ENCODE measurements around the gene S100A5. TPM values are rescaled to one million over a fixed set of nuclear protein-coding genes. Genes with fewer than 3 reads are reported as not detected.

The S100A5 gene
- total and polyA plus RNA-seq, 9 of the 15 experiments (the other 6 are each of a cell fraction or from before 2014, with no cell fraction given), result 0.56 to 1.4 (median 0.64) TPM; not detected in 5

GRCh38 chr1:153566414-153567371, 26.0 kb upstream of the S100A5 start (continued):
- no peak for TF ChIP-seq MYBL2 (IDR thresholded peaks at IDR 0.05; ENCODE audit: low read depth)
- no peak for TF ChIP-seq MYBL2 (CRISPR knock-in tag; IDR thresholded peaks at IDR 0.05; ENCODE audit: borderline replicate concordance)
- TF ChIP-seq ZNF449 (CRISPR knock-in tag; IDR thresholded peaks at IDR 0.05), result 0 out of 2 replicates have a peak, but pooled peaks have one; percentile 51
- TF ChIP-seq ZNF140 (CRISPR knock-in tag; IDR thresholded peaks at IDR 0.05), result no peak
- no peak for TF ChIP-seq NUFIP1 (IDR thresholded peaks at IDR 0.05; ENCODE audit: partially characterized antibody)
- TF ChIP-seq ZBTB17 (CRISPR knock-in tag; IDR thresholded peaks at IDR 0.05), result peak; percentile 76
- peak; percentile 37; the same call in 1 of the 2 replicates for TF ChIP-seq SP1 (CRISPR knock-in tag; IDR thresholded peaks at IDR 0.05)
- TF ChIP-seq ETV5 (CRISPR knock-in tag; IDR thresholded peaks at IDR 0.05; ENCODE audit: low read depth), result peak; percentile 81
- TF ChIP-seq ID3 (CRISPR knock-in tag; IDR thresholded peaks at IDR 0.05), result no peak
- TF ChIP-seq ID3 (tag; IDR thresholded peaks at IDR 0.05), result no peak
- peak; percentile 52; the same call in 1 of the 2 replicates for TF ChIP-seq HNRNPL (IDR thresholded peaks at IDR 0.05; ENCODE audit: low read depth, low read length)
- TF ChIP-seq KDM1A (IDR thresholded peaks at IDR 0.05), result peak in 1 of 2 experiments; percentile 77; a peak in 3 of 4 replicates
- TF ChIP-seq ZFP1 (CRISPR knock-in tag; IDR thresholded peaks at IDR 0.05), result no peak
- TF ChIP-seq ZSCAN32 (CRISPR knock-in tag; IDR thresholded peaks at IDR 0.05), result no peak; the same call in 1 of the 2 replicates
- TF ChIP-seq ZNF589 (CRISPR knock-in tag; IDR thresholded peaks at IDR 0.05; ENCODE audit: low read depth), result peak; percentile 87
- TF ChIP-seq ZNF436 (CRISPR knock-in tag; IDR thresholded peaks at IDR 0.05), result no peak
- TF ChIP-seq CGGBP1 (CRISPR knock-in tag; IDR thresholded peaks at IDR 0.05), result no peak
- no peak for TF ChIP-seq ZNF253 (CRISPR knock-in tag; conservative IDR thresholded peaks at IDR 0.05)
- TF ChIP-seq XRCC3 (IDR thresholded peaks at IDR 0.05), result no peak
- no peak for TF ChIP-seq CBX5 (IDR thresholded peaks at IDR 0.05; ENCODE audit: borderline replicate concordance, low read depth)
- TF ChIP-seq BRD9 (IDR thresholded peaks at IDR 0.05; ENCODE audit: low read depth, partially characterized antibody), result peak; percentile 83
- no peak for TF ChIP-seq BCL6 (CRISPR knock-in tag; IDR thresholded peaks at IDR 0.05)
- no peak for TF ChIP-seq ESRRB (CRISPR knock-in tag; IDR thresholded peaks at IDR 0.05; ENCODE audit: borderline replicate concordance)
- TF ChIP-seq L3MBTL2 (IDR thresholded peaks at IDR 0.05), result peak; percentile 47
- no peak for TF ChIP-seq KLF10 (CRISPR knock-in tag; IDR thresholded peaks at IDR 0.05)
- peak; percentile 85 for TF ChIP-seq CBFA2T3 (IDR thresholded peaks at IDR 0.05)
- TF ChIP-seq CEBPB (tag; IDR thresholded peaks at IDR 0.05), result no peak
- TF ChIP-seq ZNF445 (CRISPR knock-in tag; IDR thresholded peaks at IDR 0.05; ENCODE audit: low read depth), result no peak
- TF ChIP-seq RFX5 (IDR thresholded peaks at IDR 0.05; ENCODE audit: low read depth, low read length), result no peak
- no peak for TF ChIP-seq RBM25 (IDR thresholded peaks at IDR 0.05; ENCODE audit: low read depth, low read length, severe bottlenecking)

Data from K562 (cell line).